ENCODE measurements around the gene STKLD1. TPM values are rescaled to one million over a fixed set of nuclear protein-coding genes. Genes with fewer than 3 reads are reported as not detected.
"Not testable (repeated sequence)": the region's sequence is repeated elsewhere in the genome, so short reads cannot be mapped to it uniquely, and the experiment has no call there.

STKLD1 gene
- total RNA-seq, 2 experiments from 2014 or later = 0.69 to 0.90 TPM

GRCh38 chr9:133334888-133335287 is 41.3 kb upstream of the STKLD1 start:
- DNase-seq; H3K9me3 Mint-ChIP-seq; intact Hi-C loops (cut with micrococcal nuclease); H3K27me3 Mint-ChIP-seq: not testable (repeated sequence)
- Mint-ChIP-seq H3K27ac (peak overlapping the region; percentile 52), H3K36me3 (peaks cover 43% of the 10 kb centered on the region), H3K4me1 (ENCODE audit: low read depth) (peaks cover 27% of the 10 kb centered on the region), H3K4me3 (peak overlapping the region; percentile 96)
- ChIA-PET POLR2A (interaction anchor here (1.0 to 1.5 kb wide), 3 partner anchors 13 to 40 kb away, joined by 3 to 5 read pairs (median 3); partner anchors contain the start of genes MED22 and RPL7A), CTCF (interaction anchor here (0.9 to 1.4 kb wide), 4 partner anchors 17 to 149 kb away, joined by 3 to 5 read pairs (median 4); no protein-coding TSS in a partner anchor)

- peaks cover 47% of the 10 kb centered on the region for H3K36me3 Mint-ChIP-seq
These were observed 40.0 kb upstream of the STKLD1 start, which contains the start of gene SURF6 for GRCh38 chr9:133335924-133336811. SURF6 (minus strand) TSS chr9:133336188; CDS start chr9:133336132, 56 bp downstream.

GRCh38 chr9:133339641-133340040 is 36.5 kb upstream of the STKLD1 start:
- no peaks in the 10 kb centered on the region for H3K27me3 Mint-ChIP-seq
- CTCF ChIA-PET = interaction anchor here (0.9 to 1.4 kb wide), 5 partner anchors 10 to 318 kb away, joined by 3 to 5 read pairs (median 4); no protein-coding TSS in a partner anchor
- H3K27ac Mint-ChIP-seq = no peak overlapping the region
- H3K9me3 Mint-ChIP-seq = no peaks in the 10 kb centered on the region
- intact Hi-C loops (cut with micrococcal nuclease) = no loop called here
- DNase-seq = no peak
- H3K4me1 Mint-ChIP-seq (ENCODE audit: low read depth) = peaks cover 25% of the 10 kb centered on the region
- H3K36me3 Mint-ChIP-seq = peaks cover 29% of the 10 kb centered on the region
- H3K4me3 Mint-ChIP-seq = no peak overlapping the region
- POLR2A ChIA-PET = interaction anchor here (0.6 to 1.6 kb wide), 3 partner anchors 8 to 14 kb away, joined by 3 to 4 read pairs (median 3); partner anchors contain the start of genes MED22 and RPL7A

More at GRCh38 chr9:133335924-133336811, 40.0 kb upstream of the STKLD1 start, which contains the start of gene SURF6:
- H3K4me1 Mint-ChIP-seq (ENCODE audit: low read depth) = peaks cover 35% of the 10 kb centered on the region
- peak; percentile 96 for DNase-seq
- H3K4me3 Mint-ChIP-seq = peak within 1 kb of the TSS; percentile 96
- no peaks in the 10 kb centered on the region for H3K9me3 Mint-ChIP-seq
- peak within 1 kb of the TSS; percentile 91 for H3K27ac Mint-ChIP-seq
- H3K27me3 Mint-ChIP-seq = no peaks in the 10 kb centered on the region
- ChIA-PET CTCF (no interaction called here), POLR2A (interaction anchor here (1.0 to 1.4 kb wide), 3 partner anchors 11 to 39 kb away, joined by 3 to 5 read pairs (median 4); partner anchors contain the start of genes MED22 and RPL7A)
- intact Hi-C loops (cut with micrococcal nuclease) = loop anchor here (1.0 kb wide), 3 partner anchors 12 to 40 kb away; partner anchors contain the start of genes MED22, RPL7A, STKLD1 and SURF4

- Mint-ChIP-seq H3K4me3 (no peak overlapping the region), H3K4me1 (ENCODE audit: low read depth) (peaks cover 23% of the 10 kb centered on the region), H3K36me3 (peaks cover 25% of the 10 kb centered on the region), H3K27ac (peak overlapping the region; percentile 21), H3K9me3 (no peaks in the 10 kb centered on the region), H3K27me3 (no peaks in the 10 kb centered on the region)
- no peak for DNase-seq
- intact Hi-C loops (cut with micrococcal nuclease) = no loop called here
- ChIA-PET POLR2A (interaction anchor here (0.8 to 1.6 kb wide), 2 partner anchors 11 to 13 kb away, joined by 3 to 4 read pairs; no protein-coding TSS in a partner anchor), CTCF (interaction anchor here (1.4 kb wide), 2 partner anchors 11 to 31 kb away, joined by 4 to 5 read pairs; no protein-coding TSS in a partner anchor)
These were observed 35.9 kb upstream of the STKLD1 start for GRCh38 chr9:133340256-133340655.

GRCh38 chr9:133340916-133341315 is 35.2 kb upstream of the STKLD1 start:
- no peak overlapping the region for H3K27ac Mint-ChIP-seq
- CTCF ChIA-PET = interaction anchor here (1.1 to 1.9 kb wide), 3 partner anchors 10 to 73 kb away, joined by 3 to 8 read pairs (median 3); no protein-coding TSS in a partner anchor
- no peaks in the 10 kb centered on the region for H3K27me3 Mint-ChIP-seq
- no peak overlapping the region for H3K4me3 Mint-ChIP-seq
- H3K4me1 Mint-ChIP-seq (ENCODE audit: low read depth) = peaks cover 21% of the 10 kb centered on the region
- no peaks in the 10 kb centered on the region for H3K9me3 Mint-ChIP-seq
- peaks cover 22% of the 10 kb centered on the region for H3K36me3 Mint-ChIP-seq
- POLR2A ChIA-PET = no interaction called here
- intact Hi-C loops (cut with micrococcal nuclease) = no loop called here
- no peak for DNase-seq

GRCh38 chr9:133341369-133342068 is 34.6 kb upstream of the STKLD1 start:
- Mint-ChIP-seq H3K27me3 (no peaks in the 10 kb centered on the region), H3K9me3 (no peaks in the 10 kb centered on the region), H3K27ac (no peak overlapping the region), H3K36me3 (peaks cover 24% of the 10 kb centered on the region), H3K4me3 (no peak overlapping the region), H3K4me1 (ENCODE audit: low read depth) (peaks cover 25% of the 10 kb centered on the region)
- DNase-seq = no peak
- intact Hi-C loops (cut with micrococcal nuclease) = no loop called here
- CTCF ChIA-PET = interaction anchor here (1.0 to 1.9 kb wide), 5 partner anchors 9 to 72 kb away, joined by 3 to 8 read pairs (median 3); no protein-coding TSS in a partner anchor
- POLR2A ChIA-PET = no interaction called here

- Mint-ChIP-seq H3K4me1 (ENCODE audit: low read depth) (peaks cover 27% of the 10 kb centered on the region), H3K27ac (no peak overlapping the region), H3K4me3 (no peak overlapping the region), H3K36me3 (peaks cover 28% of the 10 kb centered on the region), H3K27me3 (no peaks in the 10 kb centered on the region), H3K9me3 (no peaks in the 10 kb centered on the region)
- intact Hi-C loops (cut with micrococcal nuclease) = no loop called here
- ChIA-PET CTCF (interaction anchor here (1.0 to 1.9 kb wide), 7 partner anchors 9 to 72 kb away, joined by 3 to 8 read pairs (median 3); partner anchors contain the start of genes SURF1 and SURF2), POLR2A (no interaction called here)
- DNase-seq = no peak
These were observed 34.1 kb upstream of the STKLD1 start for GRCh38 chr9:133342069-133342406.

GRCh38 chr9:133342570-133342969 is 33.6 kb upstream of the STKLD1 start:
- intact Hi-C loops (cut with micrococcal nuclease) = no loop called here
- Mint-ChIP-seq H3K27ac (no peak overlapping the region), H3K4me1 (ENCODE audit: low read depth) (peaks cover 25% of the 10 kb centered on the region), H3K4me3 (no peak overlapping the region), H3K9me3 (no peaks in the 10 kb centered on the region), H3K36me3 (peaks cover 29% of the 10 kb centered on the region), H3K27me3 (no peaks in the 10 kb centered on the region)
- CTCF ChIA-PET = interaction anchor here (0.9 to 1.9 kb wide), 5 partner anchors 8 to 32 kb away, joined by 3 to 8 read pairs (median 3); partner anchors contain the start of genes SURF1 and SURF2
- no peak for DNase-seq
- POLR2A ChIA-PET = interaction anchor here (0.6 kb wide), 1 partner anchor 17 kb away, joined by 3 read pairs; no protein-coding TSS in a partner anchor

GRCh38 chr9:133344071-133344470 is 32.1 kb upstream of the STKLD1 start:
- POLR2A ChIA-PET = no interaction called here
- no peak overlapping the region for H3K27ac Mint-ChIP-seq

GRCh38 chr9:133344979-133345378 is 31.2 kb upstream of the STKLD1 start:
- no peak for DNase-seq
- Mint-ChIP-seq H3K27ac (no peak overlapping the region), H3K27me3 (no peaks in the 10 kb centered on the region), H3K4me1 (ENCODE audit: low read depth) (peaks cover 37% of the 10 kb centered on the region), H3K9me3 (no peaks in the 10 kb centered on the region), H3K4me3 (no peak overlapping the region), H3K36me3 (peaks cover 43% of the 10 kb centered on the region)
- intact Hi-C loops (cut with micrococcal nuclease) = loop anchor here (5.0 kb wide), 2 partner anchors 158 to 993 kb away; partner anchors contain the start of gene SETX
- CTCF ChIA-PET = no interaction called here
- POLR2A ChIA-PET = no interaction called here

More at GRCh38 chr9:133344071-133344470, 32.1 kb upstream of the STKLD1 start:
- DNase-seq = no peak
- peaks cover 36% of the 10 kb centered on the region for H3K36me3 Mint-ChIP-seq
- intact Hi-C loops (cut with micrococcal nuclease) = no loop called here
- H3K4me3 Mint-ChIP-seq = no peak overlapping the region
- CTCF ChIA-PET = interaction anchor here (0.9 kb wide), 1 partner anchor 143 kb away, joined by 3 read pairs; no protein-coding TSS in a partner anchor
- H3K9me3 Mint-ChIP-seq = no peaks in the 10 kb centered on the region
- peaks cover 28% of the 10 kb centered on the region for H3K4me1 Mint-ChIP-seq (ENCODE audit: low read depth)
- H3K27me3 Mint-ChIP-seq = no peaks in the 10 kb centered on the region

GRCh38 chr9:133345596-133345995 is 30.6 kb upstream of the STKLD1 start:
- no peaks in the 10 kb centered on the region for H3K27me3 Mint-ChIP-seq
- peaks cover 38% of the 10 kb centered on the region for H3K4me1 Mint-ChIP-seq (ENCODE audit: low read depth)
- no peaks in the 10 kb centered on the region for H3K9me3 Mint-ChIP-seq
- CTCF ChIA-PET = interaction anchor here (8.0 kb wide), 1 partner anchor 27 kb away, joined by 76 read pairs; no protein-coding TSS in a partner anchor
- intact Hi-C loops (cut with micrococcal nuclease) = loop anchor here (5.0 kb wide), 2 partner anchors 158 to 993 kb away; partner anchors contain the start of gene SETX
- H3K36me3 Mint-ChIP-seq = peaks cover 46% of the 10 kb centered on the region
- DNase-seq = no peak
- H3K27ac Mint-ChIP-seq = no peak overlapping the region
- no peak overlapping the region for H3K4me3 Mint-ChIP-seq
- POLR2A ChIA-PET = interaction anchor here (1.6 kb wide), 2 partner anchors 15 to 25 kb away, joined by 6 read pairs; no protein-coding TSS in a partner anchor

Data from activated CD4-positive, alpha-beta memory T cell treated with anti-CD3 and anti-CD28 coated beads for 36 hours (primary cell).